ENCODE measurements around the gene KCNN2. TPM values are rescaled to one million over a fixed set of nuclear protein-coding genes. Genes with fewer than 3 reads are reported as not detected.

The KCNN2 gene
- total and polyA plus RNA-seq, 9 of the 15 experiments (the other 6 are each of a cell fraction or from before 2014, with no cell fraction given) = 0.07 TPM; not detected in 8

DNA sequence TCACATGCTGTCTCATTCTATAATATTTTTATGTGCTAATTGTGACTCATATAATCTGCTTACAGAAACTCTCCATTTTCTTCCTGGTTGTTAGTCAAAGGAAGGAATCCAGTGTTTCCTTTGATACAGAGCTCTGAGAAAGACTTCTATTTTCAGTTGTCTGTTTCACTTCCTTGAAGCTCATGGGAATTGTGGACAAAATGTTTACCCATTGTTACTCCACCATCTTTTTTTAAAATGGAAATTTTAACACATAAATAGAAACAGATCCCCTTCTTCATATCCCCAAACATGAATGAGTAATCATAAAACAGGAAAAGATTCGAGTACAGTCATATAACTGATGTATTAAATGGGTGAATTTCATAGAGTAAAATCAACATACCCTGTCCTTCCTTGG is 42.0 kb upstream of the KCNN2 start:
- H3K4me3 ChIP-seq = no peak overlapping the region
- no peak overlapping the region for H3K9ac ChIP-seq (ENCODE audit: insufficient read depth in 1 of 2, low read depth in 2 of 2, low read length in 2 of 2)
- H3K4me2 ChIP-seq (ENCODE audit: insufficient read depth, low read length) = no peak overlapping the region
- ChIA-PET POLR2A (no interaction called here), CTCF (ENCODE audit: low intra/inter-chr PET ratio) (no interaction called here)
- FAIRE-seq (no peak), ATAC-seq (no peak), DNase-seq (ENCODE audit: extremely low read depth in 1 of 4, low spot score in 3 of 4) (no peak)
- H3K27ac ChIP-seq (ENCODE audit: extremely low read depth, low read depth, low read length) = no peak overlapping the region
- BruUV-seq (replicated peaks) = no TSS peak
- 0% methylated on average over 1 of the region's 1 CpG for WGBS (ENCODE audit: insufficient coverage, low coverage, missing lambda C conversion rate)
- intact Hi-C loops (cut with micrococcal nuclease) = no loop called here
- no peaks in the 10 kb centered on the region for H3K79me2 ChIP-seq (ENCODE audit: control insufficient read depth, insufficient read depth, low read length)
- H2AFZ ChIP-seq (ENCODE audit: low read depth, low read length) = no peak overlapping the region
- no peaks in the 10 kb centered on the region for H3K36me3 ChIP-seq (ENCODE audit: control insufficient read depth, insufficient read depth, low read length)
- no peaks in the 10 kb centered on the region for H3K27me3 ChIP-seq (ENCODE audit: control insufficient read depth in 2 of 2, insufficient read depth in 2 of 2, low read length in 2 of 2)
- H3K4me1 ChIP-seq (replicated peaks in 1 of 2; ENCODE audit: control insufficient read depth in 2 of 2, insufficient read depth in 2 of 2, low read length in 2 of 2) = no peaks in the 10 kb centered on the region
- H4K20me1 ChIP-seq (replicated peaks; ENCODE audit: control insufficient read depth, insufficient read depth, low read length) = no peaks in the 10 kb centered on the region
- in situ Hi-C loops (cut with MboI) = no loop called here
- no peaks in the 10 kb centered on the region; the same call in 1 of the 2 replicates for H3K9me3 ChIP-seq (replicated peaks; ENCODE audit: control insufficient read depth, insufficient read depth, low read depth, low read length)
- no peaks in the 10 kb centered on the region for H3K9me1 ChIP-seq (ENCODE audit: control insufficient read depth, insufficient read depth, low read length)
- TF ChIP-seq MBD2 (IDR thresholded peaks at IDR 0.05; ENCODE audit: borderline replicate concordance, low read depth) (no peak), PTTG1 (tag; IDR thresholded peaks at IDR 0.05; ENCODE audit: low read depth) (no peak), FOXK1 (CRISPR knock-in tag; IDR thresholded peaks at IDR 0.05; ENCODE audit: borderline replicate concordance) (no peak), POLR2A (conservative IDR thresholded peaks at IDR 0.05) (no peak), ZNF23 (CRISPR knock-in tag; IDR thresholded peaks at IDR 0.05) (no peak), NCOA1 (IDR thresholded peaks at IDR 0.05; ENCODE audit: low read depth) (no peak), FOXP1 (CRISPR knock-in tag; IDR thresholded peaks at IDR 0.05) (no peak), NR2F6 (CRISPR knock-in tag; IDR thresholded peaks at IDR 0.05) (no peak)
- TF ChIP-seq, protein P1, sequence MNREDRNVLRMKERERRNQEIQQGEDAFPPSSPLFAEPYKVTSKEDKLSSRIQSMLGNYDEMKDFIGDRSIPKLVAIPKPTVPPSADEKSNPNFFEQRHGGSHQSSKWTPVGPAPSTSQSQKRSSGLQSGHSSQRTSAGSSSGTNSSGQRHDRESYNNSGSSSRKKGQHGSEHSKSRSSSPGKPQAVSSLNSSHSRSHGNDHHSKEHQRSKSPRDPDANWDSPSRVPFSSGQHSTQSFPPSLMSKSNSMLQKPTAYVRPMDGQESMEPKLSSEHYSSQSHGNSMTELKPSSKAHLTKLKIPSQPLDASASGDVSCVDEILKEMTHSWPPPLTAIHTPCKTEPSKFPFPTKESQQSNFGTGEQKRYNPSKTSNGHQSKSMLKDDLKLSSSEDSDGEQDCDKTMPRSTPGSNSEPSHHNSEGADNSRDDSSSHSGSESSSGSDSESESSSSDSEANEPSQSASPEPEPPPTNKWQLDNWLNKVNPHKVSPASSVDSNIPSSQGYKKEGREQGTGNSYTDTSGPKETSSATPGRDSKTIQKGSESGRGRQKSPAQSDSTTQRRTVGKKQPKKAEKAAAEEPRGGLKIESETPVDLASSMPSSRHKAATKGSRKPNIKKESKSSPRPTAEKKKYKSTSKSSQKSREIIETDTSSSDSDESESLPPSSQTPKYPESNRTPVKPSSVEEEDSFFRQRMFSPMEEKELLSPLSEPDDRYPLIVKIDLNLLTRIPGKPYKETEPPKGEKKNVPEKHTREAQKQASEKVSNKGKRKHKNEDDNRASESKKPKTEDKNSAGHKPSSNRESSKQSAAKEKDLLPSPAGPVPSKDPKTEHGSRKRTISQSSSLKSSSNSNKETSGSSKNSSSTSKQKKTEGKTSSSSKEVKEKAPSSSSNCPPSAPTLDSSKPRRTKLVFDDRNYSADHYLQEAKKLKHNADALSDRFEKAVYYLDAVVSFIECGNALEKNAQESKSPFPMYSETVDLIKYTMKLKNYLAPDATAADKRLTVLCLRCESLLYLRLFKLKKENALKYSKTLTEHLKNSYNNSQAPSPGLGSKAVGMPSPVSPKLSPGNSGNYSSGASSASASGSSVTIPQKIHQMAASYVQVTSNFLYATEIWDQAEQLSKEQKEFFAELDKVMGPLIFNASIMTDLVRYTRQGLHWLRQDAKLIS (CRISPR knock-in tag; IDR thresholded peaks at IDR 0.05) = no peak

All from K562 (cell line).